HG03571 (cell line): ENCODE data around the gene NRXN2.

Source experiments
- ATAC-seq: cut with Tn5 transposase; IDR thresholded peaks from one replicate; pipeline ENCODE4 v1.9.1; 2021; ENCODE audit not compliant: unreplicated experiment

The NRXN2 gene

DNA sequence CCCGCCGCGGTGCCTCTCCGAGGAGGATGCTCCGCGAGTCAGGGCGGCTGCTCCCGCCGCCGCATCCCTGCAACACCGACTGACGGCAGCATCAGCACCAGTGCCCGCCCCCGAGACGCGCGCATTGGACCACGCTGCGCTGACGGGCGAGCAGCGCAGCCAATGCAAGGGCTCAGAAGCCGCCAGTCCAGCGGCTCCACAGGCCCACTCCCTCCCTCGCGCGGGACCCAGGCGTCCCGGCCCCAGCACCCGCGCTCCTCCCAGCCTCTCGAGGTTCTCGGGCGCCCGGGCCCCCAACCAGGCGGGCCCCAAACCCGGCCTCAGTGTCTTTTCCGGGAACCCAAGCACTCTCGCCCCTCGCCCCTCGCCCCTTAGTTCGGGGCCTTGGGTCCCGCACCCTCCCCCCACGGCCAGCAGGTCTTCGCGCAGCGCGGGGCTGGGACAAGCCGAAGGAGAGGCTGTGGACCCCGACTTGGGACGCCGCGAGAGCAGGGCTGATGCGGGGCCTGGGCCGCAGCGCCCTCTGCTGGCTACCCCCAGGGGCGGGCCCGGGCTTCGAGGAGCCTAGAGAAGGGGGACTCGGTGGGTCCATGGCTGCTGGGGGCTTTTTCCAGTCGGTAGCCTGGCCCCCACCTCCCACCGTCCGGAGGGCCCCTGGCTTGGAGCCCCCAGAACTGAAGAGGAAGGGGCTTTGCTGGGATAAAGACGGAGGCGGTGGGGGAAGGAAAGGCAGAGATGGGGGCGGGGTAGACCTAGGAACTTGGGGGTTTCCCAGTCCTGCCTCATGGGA, at the start of gene NRXN2:
Gene NRXN2 (minus strand): TSS at position 81 of the 790 bp plus-strand sequence. CDS start 9,498 bp downstream, outside the sequence.
- peak; percentile 58 for ATAC-seq

DNA sequence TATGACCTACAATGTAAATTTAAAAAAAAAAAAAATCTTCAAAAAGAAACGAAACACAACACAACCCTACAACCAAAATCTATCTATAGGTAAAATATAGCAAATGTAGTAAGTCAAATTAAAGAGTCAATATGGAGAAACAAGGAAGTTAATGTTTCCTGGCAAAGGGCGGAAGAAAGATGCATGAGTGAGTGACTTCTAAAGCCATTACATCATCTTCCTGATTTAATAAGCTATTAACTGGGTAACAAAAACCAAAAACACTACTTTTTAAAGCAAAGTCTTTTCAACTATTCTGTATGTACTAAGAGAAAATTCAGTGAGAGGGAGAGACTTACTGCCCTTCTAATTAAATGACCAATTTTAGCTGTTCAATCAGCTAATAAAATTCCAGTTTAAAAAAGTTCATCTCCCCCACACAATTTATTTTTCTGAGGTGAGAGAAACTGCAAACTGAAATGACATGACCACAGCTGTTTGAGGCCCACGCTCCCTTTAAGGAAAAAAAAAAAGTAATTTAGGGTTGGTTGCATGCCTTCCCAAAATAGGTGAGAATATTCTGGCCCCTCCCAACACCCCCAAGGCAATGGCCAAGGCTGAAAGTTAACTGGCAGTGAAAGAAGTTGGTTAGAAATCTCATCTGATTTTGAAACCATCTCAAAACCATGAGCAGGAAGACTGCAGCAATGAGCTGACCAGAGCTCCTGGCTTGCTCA, 49.5 kb upstream of the NRXN2 start:
- no peak for ATAC-seq

DNA sequence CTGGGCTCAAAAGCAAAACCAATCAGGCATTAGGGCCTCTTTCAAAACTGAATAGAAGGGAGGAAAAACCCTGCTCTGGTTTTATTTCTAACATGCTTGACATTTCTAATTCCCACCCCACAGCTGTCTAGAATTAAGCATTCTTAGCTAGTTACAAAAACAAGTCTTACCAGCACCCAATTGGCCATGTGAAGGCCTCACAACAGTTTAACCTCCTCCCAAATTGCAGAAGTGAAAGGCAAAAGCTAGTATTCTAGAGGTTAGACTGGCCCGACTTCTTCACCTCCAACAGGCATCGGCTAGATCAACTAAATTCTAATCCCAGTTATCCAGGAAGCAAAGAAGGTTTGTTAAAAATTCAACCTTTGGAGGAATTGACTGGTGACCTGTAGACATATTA, 48.9 kb upstream of the NRXN2 start:
- no peak for ATAC-seq

DNA sequence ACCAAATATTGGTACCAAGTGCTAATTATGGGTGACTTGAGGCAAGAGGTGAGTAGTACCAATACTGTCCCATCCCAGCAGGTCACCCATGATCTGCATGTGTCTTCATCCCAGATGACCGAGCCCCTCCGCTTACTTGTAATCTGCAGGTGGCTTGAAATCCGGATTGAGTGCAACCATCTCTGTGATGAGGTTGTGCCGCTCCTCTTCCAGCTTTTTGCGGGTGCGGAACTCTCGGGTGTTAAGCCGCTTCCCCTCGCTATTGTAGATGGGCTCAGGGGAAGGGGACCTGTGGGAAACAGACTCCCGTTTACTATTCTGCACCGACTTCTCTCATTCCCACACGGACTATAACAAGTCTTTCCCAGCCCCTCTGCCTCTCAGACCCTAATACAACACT, 47.1 kb upstream of the NRXN2 start:
- no peak for ATAC-seq

DNA sequence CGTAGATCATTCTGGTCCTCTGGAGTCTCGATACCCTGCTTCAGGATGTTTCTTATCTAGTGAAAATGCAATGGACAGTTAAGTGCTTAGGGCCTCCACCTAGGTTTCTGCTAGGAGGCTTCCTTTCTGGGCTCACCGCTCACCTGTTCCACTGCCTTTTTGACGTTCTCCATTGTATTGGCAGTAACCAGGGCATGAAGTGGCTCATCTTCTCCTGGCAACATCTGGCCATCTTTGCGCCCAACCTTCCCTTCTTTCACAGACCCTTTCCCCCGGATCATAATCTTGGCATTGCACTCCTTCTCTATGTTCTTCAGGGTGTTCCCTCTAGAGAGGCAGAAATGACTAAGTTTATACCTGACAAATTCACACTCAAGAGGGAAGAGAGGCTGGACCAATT, 46.3 kb upstream of the NRXN2 start:
- ATAC-seq, result no peak

DNA sequence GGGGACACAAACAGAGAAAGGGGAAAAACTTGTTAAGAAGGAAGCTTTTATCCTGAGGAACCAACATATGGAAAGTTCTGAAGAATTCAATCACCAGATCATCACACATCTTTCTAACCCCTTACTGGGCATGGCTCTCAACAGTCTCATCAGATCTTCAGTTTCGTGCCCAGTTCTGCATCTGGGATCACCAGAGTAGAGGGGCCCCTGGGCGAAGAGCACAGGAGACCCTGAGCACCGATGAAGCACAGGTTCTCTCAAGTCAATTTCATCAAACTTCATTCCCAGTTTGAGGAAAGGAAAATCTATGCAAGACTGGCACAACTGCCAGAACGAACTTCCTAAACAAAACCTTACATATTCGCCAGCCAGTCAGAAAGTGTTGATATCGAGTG, 45.3 kb upstream of the NRXN2 start:
- no peak for ATAC-seq

DNA sequence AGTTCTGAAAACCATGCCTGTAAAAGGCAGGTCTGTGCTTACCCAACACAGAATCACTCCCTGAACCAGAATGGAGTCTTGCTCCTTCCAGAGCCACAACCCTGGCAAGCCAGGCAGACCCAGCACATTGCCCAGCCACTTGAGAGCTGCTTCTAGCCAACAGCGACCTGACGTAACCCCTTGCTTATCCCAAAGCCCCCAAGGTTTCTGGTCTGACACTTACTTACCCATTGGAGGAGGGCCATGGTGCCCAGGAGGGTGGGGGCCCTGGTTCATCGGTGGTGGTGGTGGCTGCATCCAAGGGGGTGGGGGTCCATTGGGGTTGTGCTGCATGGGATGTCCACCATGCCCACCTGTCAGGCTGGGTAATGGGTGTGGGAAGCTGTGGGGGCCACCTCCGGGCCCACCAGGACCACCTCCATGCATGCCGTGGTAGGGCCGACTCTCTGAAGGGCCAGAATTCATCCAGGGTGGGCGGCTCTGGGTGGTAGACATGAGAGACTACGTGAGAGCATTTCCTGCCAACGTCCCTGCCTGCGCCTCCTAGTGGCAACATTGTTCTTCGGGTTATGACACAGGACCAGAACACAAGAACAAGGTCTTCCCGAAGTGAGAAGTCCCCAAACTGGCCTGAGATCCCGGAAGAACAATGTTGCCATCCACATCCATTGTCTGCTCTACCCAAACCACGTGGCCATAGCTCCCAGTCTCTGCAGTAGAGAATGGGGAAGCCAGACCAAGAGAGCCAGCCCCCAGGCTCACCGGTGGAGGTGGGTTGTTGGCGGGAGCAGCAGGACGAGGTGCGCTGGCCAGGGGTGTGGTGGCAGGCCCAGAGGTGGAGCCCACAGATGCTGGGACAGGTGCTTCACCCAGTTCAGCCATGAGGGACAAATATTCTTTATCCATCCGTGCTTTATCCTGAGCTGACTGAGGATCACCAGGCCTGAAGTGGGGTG, 44.6 kb upstream of the NRXN2 start:
- no peak for ATAC-seq

DNA sequence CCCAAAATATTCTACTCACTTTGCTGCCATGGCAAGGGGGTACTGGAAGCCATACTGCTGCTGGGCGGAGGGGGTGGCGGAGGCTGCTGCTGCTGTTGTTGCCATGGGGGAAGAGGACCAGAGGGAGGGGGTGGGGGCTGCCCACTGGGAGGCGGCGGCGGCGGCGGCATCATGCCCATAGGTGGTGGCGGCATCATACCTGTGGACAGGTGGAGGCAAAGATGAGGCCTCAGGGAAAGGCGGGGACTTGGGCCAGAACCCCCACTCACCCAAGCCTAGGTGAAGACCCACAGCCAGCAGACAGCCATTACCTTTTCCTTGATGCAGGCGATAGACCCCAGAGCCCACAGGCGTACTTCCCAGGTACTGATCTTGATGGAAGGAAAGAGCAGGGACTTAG, 43.9 kb upstream of the NRXN2 start:
- ATAC-seq, result no peak

DNA sequence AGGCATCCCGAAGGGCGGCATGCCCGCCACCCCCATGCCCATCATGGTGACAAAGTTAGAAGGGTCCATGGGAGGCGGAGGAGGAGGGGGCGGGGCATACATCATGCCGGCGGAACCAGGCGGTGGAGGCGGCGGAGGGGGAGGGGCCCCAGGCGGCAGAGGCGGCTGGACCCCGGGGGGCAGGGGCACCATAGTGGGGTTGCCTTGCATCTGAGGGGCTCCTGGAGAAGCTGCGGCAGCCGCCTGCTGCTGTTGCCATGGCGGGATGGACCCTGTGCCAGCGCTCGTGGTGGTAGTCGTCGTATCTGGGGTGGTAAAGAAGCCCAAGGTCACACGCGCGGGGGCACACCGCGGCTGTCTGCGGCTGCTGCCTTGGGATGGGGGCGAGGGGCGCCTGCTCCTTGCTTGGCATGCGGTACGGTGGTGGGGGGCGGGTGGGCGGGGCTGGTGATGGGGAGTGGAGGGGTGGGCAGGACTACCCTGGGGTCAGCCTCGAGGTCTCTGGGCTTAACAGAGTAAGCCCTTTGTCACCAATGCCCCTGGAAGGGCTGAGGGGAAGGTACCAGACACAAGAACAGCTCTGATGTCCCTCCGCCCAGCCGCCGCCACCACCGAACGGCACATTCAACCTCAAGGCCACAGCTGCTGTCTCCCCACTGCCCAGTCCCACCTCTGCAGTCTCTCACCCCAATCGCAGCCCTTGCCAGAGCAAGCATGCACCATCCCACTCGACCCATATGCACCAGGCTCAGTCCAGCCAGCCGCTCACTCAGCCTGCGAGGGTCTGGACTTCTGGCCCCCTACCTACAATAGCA, 43.1 kb upstream of the NRXN2 start:
- no peak for ATAC-seq

DNA sequence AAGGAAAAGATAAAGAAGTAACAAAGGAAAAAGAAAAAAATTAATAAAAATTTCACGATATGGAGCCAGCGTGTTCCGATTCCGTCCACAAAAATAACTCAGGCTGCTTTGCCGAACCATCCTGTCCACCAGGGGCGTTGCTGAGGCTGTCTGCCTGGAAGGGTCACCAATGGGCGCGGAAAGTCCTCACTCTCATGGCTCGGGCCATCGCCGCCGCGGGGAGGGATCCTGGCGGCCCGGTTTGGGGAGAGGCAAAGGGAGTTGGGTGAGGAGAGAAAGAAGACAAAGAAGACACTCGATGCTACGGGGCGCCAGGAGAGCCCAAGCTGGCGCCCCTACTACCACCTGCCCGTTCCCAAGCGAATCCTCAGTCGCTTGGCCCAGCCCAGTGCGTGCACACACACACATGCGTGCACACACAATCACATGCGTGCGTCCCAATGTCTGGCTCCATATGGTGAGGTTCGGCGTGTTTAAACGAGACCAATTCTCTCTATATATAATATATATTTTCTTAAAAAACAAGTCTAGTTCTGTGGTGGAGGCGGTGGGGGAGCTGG, 42.4 kb upstream of the NRXN2 start:
- no peak for ATAC-seq

DNA sequence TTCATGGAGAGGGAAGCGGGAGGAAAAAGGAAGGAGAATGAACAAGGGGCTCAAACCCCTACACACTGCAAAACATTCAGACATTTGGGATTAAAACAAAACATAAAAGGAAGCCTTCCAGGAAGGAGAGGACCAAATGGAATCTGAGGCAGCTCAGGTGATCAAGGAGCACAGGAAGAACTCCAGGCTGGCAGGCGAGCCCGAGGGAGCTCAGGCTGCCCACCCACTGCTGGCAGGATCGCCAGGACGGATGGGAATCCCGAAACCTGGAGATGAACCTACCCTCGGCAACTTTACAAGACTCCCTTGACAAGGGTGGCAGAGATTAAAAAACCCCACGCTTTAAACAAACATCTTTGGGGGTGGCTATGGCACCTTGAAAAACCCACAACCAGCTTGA, 41.8 kb upstream of the NRXN2 start:
- ATAC-seq, result no peak

DNA sequence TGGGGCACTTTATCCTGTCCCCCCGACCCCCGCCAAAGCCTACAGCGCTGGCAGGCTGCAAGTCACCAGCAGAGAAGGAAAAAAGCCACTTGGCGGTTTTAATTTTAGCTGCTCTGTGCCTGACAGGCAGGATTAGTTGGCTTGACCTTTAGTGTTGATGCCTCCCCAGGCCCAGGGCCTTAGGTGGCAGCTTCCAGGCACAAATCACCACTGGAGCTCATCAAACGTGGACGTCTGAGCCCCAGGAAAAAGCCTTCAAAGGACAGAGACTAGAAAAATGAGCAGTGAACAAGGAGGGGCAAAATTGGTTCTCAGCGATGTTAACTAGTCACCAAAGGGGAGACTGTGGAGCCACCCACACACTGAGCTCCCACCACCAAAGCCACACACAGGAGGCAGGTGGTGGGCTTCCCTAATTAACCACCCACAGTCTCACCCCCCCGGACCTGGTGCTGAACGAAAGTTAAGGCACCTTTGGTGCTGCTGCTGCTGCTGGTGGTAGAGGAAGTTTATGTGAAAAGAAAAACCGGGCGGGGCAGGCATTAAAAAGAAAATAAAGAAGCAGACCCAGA, 41.1 kb upstream of the NRXN2 start:
- no peak for ATAC-seq

DNA sequence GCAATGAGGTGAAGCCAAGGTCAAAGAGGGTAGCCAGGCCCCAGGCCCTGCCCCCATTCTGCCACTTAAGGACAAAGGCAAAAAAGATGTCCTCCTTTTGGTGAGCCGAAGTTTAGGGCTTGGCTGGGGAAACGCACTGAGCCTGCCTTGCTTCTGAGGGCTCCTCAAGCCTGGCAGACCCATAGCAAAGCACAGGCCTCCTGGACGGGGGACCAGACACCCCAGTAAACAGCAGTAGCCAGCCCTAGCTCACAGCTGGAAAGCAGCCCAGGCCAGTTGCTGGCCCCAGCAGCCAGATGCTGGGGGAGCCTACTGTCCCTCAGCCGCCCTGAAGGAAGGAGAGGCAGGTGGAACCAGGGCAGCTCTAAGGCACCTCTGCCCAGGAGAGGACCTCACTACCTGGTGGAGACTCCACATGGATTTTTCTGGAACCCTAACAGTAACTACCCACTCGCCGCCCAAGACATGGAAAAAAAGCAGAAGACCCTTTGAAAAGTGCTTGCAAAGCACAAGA, 40.6 kb upstream of the NRXN2 start:
- ATAC-seq, result no peak

DNA sequence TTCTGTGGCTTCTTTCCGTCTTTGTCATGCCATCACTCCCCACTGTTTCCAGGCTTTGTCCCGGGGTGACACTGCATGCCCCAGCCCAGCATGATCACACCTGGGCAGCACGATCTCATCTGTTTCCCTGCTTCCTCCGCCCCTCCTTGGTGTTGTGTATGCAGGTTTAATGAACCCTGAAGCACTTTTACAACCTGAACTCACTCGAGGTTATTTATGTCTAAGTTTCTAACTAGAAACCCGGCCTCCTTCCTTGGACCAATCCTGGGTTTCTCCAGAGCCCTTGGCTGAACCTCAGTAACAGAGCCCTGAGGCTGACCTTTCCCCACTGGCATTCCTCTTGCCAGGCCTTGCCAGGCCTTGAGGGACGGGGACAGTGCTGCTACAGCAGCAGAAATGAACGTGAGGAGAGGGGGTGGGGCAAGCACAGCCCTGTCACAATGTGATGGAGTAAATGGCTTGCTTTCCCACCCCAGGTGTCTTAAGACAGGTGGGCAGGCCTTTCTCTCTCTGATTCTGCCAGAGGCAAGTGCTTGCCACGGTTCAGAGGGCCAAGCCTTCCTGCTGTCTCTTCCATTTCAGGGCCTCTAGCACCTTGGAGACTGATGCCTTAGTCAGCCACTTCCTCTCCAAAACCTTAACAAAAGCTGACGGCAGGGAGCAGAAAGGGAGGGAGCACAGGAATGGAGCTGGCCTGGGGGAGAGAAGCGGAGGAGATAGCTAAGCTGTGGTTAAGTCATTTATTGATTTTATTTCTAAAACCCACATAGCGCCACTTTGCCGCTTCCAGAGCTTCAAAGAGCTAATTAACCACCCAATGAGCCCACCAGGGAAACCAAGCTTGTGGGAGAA, 39.9 kb upstream of the NRXN2 start:
- ATAC-seq, result no peak

DNA sequence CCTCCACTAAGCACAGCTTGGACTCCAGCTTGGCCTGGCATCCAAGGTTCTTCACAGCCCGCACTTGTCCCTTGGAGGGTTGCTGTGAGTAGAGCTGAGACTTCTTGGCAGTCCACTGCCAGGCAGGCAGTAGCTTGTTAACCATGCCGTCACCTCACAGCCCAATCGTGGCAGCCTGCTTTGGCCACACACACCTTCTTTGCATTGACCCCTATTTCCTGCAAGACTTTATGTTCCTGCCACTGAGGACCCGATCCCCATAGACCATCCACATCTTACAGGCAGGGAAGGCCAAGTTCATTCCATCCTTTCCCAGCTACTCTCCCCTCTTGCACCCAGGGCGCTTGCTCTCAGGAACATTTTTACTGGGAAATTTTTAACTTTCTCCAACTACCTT, 39.3 kb upstream of the NRXN2 start:
- ATAC-seq, result no peak

DNA sequence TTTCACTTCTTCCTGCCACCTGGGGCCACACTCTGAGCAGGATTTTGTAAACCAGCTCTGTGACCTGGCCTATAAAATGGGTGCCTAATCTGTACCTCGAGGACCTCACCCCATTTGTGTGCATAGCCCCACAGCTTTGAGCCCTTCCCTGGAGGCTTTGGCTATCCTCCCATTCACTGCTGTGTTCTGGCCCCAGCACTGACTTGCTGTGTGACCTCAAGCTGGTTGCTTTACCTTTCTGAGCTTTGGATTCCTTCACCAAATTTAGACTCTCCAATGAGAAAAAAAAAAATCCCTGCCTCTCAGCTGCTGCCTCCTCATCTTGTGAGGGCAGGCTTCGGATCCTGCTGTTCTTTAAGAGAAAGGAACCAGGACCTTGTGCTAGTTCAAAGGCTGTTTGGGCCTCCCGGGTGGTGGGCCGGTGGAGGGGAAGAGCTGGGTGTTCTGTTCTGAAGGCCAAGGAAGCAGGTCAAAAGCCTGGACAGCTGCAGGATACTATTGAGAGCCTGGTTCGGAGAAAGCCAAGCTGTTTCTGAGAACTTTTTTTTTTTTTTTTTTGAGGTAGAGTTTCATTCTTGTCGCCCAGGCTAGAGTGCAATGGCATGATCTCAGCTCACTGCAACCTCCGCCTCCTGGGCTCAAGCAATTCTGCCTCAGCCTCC, 37.9 kb upstream of the NRXN2 start:
- ATAC-seq, result no peak

DNA sequence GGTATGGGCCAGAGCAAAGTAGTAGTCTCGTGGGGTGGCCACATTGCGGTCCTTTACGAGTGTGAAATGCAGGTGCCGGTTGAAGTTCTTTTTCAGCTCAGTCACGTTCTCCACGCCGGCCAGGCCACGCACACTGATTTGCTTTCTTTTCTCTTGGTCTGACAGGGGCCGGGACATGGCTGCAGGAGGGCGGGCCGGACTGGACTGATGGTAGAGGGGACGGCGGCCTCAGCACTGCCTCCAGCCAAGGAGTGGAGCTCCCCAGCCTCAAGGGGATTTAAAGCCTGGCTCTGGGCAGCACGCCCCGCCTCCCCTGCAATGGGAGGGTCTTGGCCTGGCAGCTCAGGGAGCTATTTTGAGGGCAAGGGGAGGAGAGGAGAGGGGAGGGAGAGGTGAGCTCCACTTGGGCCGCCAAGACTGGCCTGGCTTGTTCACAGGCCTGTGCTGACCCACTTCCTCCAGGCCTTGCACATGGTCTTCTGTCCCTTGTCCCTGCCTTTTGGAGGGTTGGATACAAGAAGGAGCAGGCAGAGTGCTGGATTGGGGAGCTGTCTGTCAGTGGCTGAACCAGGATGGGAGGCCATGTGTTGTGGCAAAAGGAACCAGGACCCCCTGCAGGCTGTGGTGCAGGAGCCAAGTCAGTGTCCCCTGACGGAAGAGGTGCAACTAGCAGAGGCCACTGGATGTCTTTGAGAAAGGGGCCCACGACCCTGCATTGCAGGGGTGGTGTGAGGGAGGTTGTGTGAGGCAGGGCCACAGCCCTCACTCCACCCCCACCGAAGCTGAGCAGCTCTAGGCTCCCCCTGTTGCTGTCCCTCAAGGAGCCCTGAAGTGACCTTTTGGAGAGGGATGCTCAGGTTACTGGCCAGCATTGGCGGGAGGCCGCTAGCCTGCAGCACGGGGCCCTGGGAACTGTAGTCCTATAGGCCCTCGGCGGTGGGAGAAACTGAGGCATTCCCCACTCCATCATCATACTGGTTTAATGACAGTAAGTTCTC, 37.0 kb upstream of the NRXN2 start, which contains the start of gene PYGM:
Gene PYGM (minus strand): TSS at position 253 of the 998 bp plus-strand sequence. CDS start 76 bp downstream, at position 177.
- ATAC-seq, result no peak
